ENCODE measurements around the gene BAK1.

The BAK1 gene

DNA sequence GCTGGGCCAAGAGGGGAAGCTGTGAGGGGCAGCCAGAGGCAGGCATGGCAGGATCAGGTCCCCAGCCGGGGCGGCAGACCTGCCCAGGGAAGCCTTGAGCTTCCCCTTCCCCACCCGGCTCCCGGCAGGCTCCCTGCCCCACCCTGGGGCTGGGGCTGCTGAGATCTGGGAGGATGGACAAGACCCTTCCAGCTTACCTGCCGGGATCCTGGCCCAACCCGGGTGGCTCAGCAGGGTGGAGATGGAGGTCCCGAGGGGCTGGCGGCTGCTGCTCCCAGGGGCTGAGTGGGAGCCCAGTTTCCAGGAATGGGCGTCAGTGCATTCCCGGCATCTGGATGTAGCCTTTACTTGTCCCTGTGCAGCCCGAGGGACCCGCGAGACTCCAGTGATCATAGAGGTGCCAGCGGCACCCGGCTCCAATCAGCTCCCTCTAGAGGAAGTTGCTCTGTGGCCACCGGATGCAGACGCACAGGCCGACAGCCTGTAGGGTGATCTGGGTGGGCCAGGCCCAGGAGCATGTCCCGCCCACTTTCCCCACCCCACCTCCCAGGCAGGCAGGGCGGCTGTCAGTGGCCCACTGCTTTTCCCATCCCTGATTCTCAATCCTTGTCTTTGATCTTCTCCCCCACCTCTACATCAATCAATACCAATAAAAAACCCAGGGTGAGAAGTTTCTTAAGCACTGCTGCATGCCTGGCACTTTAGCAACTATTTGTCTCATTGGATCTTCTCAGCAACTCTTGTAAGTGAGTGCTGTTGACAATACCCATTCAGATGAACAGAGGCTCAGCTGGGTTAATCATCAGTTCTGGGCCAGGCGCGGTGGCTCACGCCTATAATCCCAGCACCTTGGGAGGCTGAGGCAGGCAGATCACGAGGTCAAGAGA, at the start of gene BAK1:
Gene BAK1, minus strand, starts transcription at position 449 of the 887 bp plus-strand sequence. CDS start 2,672 bp downstream, outside the sequence.
- Mint-ChIP-seq H3K4me3 (peak within 1 kb of the TSS; percentile 85), H3K27ac (no peak within 1 kb of the TSS), H3K9me3 (no peaks in the 10 kb centered on the region), H3K4me1 (peaks cover 24% of the 10 kb centered on the region), H3K36me3 (ENCODE audit: low read depth) (peaks cover 8% of the 10 kb centered on the region), H3K27me3 (ENCODE audit: low read depth, poor library complexity) (no peaks in the 10 kb centered on the region)
- TF ChIP-seq, protein P1, sequence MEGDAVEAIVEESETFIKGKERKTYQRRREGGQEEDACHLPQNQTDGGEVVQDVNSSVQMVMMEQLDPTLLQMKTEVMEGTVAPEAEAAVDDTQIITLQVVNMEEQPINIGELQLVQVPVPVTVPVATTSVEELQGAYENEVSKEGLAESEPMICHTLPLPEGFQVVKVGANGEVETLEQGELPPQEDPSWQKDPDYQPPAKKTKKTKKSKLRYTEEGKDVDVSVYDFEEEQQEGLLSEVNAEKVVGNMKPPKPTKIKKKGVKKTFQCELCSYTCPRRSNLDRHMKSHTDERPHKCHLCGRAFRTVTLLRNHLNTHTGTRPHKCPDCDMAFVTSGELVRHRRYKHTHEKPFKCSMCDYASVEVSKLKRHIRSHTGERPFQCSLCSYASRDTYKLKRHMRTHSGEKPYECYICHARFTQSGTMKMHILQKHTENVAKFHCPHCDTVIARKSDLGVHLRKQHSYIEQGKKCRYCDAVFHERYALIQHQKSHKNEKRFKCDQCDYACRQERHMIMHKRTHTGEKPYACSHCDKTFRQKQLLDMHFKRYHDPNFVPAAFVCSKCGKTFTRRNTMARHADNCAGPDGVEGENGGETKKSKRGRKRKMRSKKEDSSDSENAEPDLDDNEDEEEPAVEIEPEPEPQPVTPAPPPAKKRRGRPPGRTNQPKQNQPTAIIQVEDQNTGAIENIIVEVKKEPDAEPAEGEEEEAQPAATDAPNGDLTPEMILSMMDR (IDR thresholded peaks at IDR 0.05) = no peak
- DNase-seq = peak; percentile 84

DNA sequence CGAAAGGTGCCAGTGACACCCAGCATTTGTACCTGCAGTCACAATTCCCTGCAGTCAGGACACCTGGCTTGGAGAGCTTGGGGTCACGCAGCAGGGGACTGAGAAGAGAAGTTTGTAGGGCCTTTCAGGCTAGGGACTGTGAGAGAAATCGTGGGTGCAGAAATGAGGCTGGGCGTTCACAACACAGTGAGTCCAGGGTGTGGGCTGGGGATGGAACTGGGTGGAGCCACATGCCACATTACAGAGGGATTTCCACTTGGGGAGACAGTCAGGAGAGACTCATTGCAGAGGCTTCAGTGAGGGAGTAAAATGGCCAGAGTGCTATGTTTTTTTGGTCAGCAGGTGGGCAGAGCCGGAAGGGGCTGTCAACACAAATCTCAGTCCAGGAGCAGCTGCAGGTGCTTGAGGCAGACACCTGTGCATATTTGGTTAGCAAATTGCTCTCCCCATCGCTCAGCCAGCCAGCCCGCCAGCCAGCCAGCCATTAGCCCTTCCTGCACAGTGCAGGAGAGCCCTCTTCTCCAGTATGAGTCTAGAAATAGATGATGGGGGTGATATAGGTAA, 48.4 kb upstream of the BAK1 start:
- Mint-ChIP-seq H3K4me3 (no peak overlapping the region), H3K27me3 (ENCODE audit: low read depth, poor library complexity) (peaks cover 40% of the 10 kb centered on the region), H3K27ac (no peak overlapping the region), H3K36me3 (ENCODE audit: low read depth) (no peaks in the 10 kb centered on the region), H3K9me3 (no peaks in the 10 kb centered on the region), H3K4me1 (peaks cover 17% of the 10 kb centered on the region)
- TF ChIP-seq, protein P1 (IDR thresholded peaks at IDR 0.05) = no peak
- no peak for DNase-seq

DNA sequence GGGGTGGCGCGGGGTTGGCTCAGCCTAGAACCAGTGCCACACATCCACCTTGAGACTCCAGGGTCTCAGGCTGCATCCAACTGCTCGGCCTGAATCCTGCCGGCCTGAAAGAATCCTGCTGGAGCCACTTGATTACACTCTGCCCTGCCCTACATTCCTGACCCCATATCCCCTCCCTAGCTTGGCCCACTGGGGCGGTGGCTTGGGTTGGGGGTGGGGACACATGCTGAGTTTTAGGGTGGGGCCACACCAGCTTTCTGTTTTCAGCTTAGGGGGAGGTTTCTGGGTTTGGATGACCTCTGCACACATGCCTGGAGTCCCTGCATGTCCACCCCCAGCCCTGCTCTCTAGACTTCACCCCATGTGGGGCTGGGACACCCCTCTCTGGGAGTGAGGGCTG, 47.8 kb upstream of the BAK1 start:
- H3K27ac Mint-ChIP-seq = no peak overlapping the region
- peaks cover 15% of the 10 kb centered on the region for H3K4me1 Mint-ChIP-seq
- H3K36me3 Mint-ChIP-seq (ENCODE audit: low read depth) = no peaks in the 10 kb centered on the region
- no peaks in the 10 kb centered on the region for H3K9me3 Mint-ChIP-seq
- peaks cover 41% of the 10 kb centered on the region for H3K27me3 Mint-ChIP-seq (ENCODE audit: low read depth, poor library complexity)
- DNase-seq = no peak
- TF ChIP-seq, protein P1 (IDR thresholded peaks at IDR 0.05) = no peak
- H3K4me3 Mint-ChIP-seq = no peak overlapping the region

DNA sequence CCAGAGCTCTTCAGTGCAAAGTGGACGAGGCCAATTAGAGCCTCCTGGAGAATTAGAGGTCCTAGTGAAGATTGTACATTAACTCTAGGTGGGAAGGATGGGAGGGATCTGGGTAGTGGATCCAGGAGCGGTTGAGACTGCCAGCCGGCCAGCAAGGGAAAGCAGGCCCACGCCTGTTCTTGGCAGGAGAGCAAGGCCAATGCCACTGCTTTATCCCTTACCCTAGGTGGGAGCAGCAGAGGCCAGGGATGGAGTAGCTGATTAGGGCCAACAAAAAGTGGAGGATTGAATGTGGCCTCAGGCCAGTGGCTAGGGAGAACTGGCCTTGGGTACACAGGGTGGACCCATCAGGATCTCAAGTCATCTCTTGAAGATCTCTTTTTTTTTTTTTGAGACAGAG, 44.8 kb upstream of the BAK1 start:
- Mint-ChIP-seq H3K27me3 (ENCODE audit: low read depth, poor library complexity) (peaks cover 56% of the 10 kb centered on the region), H3K27ac (no peak overlapping the region), H3K4me1 (peaks cover 20% of the 10 kb centered on the region), H3K9me3 (no peaks in the 10 kb centered on the region), H3K4me3 (no peak overlapping the region), H3K36me3 (ENCODE audit: low read depth) (no peaks in the 10 kb centered on the region)
- no peak for DNase-seq
- TF ChIP-seq, protein P1 (IDR thresholded peaks at IDR 0.05) = no peak

DNA sequence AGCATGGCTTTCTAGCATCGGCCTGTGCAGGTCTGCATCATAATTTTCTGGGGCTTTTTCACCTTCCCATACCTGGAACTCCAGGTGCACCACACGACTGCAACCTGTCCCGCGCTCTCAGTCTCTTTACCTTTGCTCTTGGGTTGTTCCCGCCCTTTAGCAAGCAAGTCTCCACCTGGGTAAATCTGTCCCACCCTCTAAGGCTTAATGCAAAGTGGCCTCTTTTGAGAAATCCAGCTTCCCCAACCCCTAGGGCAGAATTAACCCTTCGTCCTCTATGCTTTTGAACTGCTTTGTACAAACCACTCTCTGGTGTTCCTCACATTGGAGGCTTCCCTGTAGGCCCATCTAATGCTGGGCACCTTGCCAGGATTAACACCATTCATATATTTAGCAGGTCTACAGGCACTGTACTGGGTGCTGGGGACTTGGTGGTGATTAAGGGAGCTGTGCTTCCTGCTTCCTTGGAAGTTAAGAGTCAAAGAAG, 43.9 kb upstream of the BAK1 start:
- Mint-ChIP-seq H3K9me3 (no peaks in the 10 kb centered on the region), H3K4me3 (no peak overlapping the region), H3K4me1 (peaks cover 23% of the 10 kb centered on the region), H3K27me3 (ENCODE audit: low read depth, poor library complexity) (peaks cover 66% of the 10 kb centered on the region), H3K27ac (no peak overlapping the region), H3K36me3 (ENCODE audit: low read depth) (no peaks in the 10 kb centered on the region)
- DNase-seq = no peak
- TF ChIP-seq, protein P1 (IDR thresholded peaks at IDR 0.05) = no peak
